ENCODE results near the gene SLC16A12.
"Not testable (repeated sequence)": the region's sequence is repeated elsewhere in the genome, so short reads cannot be mapped to it uniquely, and the experiment has no call there.

GRCh38 chr10:89546651-89547050 lies 11.3 kb upstream of the SLC16A12 start:
- not testable (repeated sequence) for TF ChIP-seq POLR2AphosphoS5, POLR2A, TAF1, POU2F2, SPI1 (IDR thresholded peaks at IDR 0.05; ENCODE audit: low read depth, low read length)
